ENCODE data around the gene RTP2. TPM values are rescaled to one million over a fixed set of nuclear protein-coding genes. Genes with fewer than 3 reads are reported as not detected.

RTP2 gene
- total RNA-seq, 1 donor from 2014 or later = not detected

GRCh38 chr3:187746442-187747281, 44.3 kb upstream of the RTP2 start:
- no peaks in the 10 kb centered on the region for H3K27me3 Mint-ChIP-seq (ENCODE audit: low read depth)
- H3K27ac Mint-ChIP-seq (ENCODE audit: unreplicated experiment) = peak overlapping the region; percentile 100
- no peaks in the 10 kb centered on the region for H3K9me3 Mint-ChIP-seq (ENCODE audit: low read depth)
- peak overlapping the region; percentile 87 for H3K4me3 Mint-ChIP-seq (ENCODE audit: unreplicated experiment)
- H3K36me3 Mint-ChIP-seq (ENCODE audit: low read depth) = no peaks in the 10 kb centered on the region
- no peak for TF ChIP-seq CTCF (IDR thresholded peaks at IDR 0.05)
- peaks cover 64% of the 10 kb centered on the region for H3K4me1 Mint-ChIP-seq (ENCODE audit: low read depth)
- no peak for DNase-seq (ENCODE audit: low spot score)

GRCh38 chr3:187746059-187746441, 43.7 kb upstream of the RTP2 start:
- DNase-seq (ENCODE audit: low spot score) = no peak
- Mint-ChIP-seq H3K36me3 (ENCODE audit: low read depth) (no peaks in the 10 kb centered on the region), H3K27ac (ENCODE audit: unreplicated experiment) (peak overlapping the region; percentile 100), H3K4me1 (ENCODE audit: low read depth) (peaks cover 70% of the 10 kb centered on the region), H3K9me3 (ENCODE audit: low read depth) (no peaks in the 10 kb centered on the region), H3K4me3 (ENCODE audit: unreplicated experiment) (peak overlapping the region; percentile 87), H3K27me3 (ENCODE audit: low read depth) (no peaks in the 10 kb centered on the region)
- TF ChIP-seq CTCF (IDR thresholded peaks at IDR 0.05) = no peak

GRCh38 chr3:187745201-187746058, 43.1 kb upstream of the RTP2 start, which contains the start of gene BCL6:
BCL6 (minus strand) TSS chr3:187745468; CDS start chr3:187733693, 11,775 bp downstream.
- Mint-ChIP-seq H3K4me1 (ENCODE audit: low read depth) (peaks cover 70% of the 10 kb centered on the region), H3K27ac (ENCODE audit: unreplicated experiment) (peak within 1 kb of the TSS; percentile 100), H3K27me3 (ENCODE audit: low read depth) (no peaks in the 10 kb centered on the region), H3K4me3 (ENCODE audit: unreplicated experiment) (peak within 1 kb of the TSS; percentile 87), H3K9me3 (ENCODE audit: low read depth) (no peaks in the 10 kb centered on the region), H3K36me3 (ENCODE audit: low read depth) (no peaks in the 10 kb centered on the region)
- peak; percentile 20 for TF ChIP-seq CTCF (IDR thresholded peaks at IDR 0.05)
- peak; percentile 93 for DNase-seq (ENCODE audit: low spot score)

GRCh38 chr3:187744169-187745151, 42.1 kb upstream of the RTP2 start:
- TF ChIP-seq CTCF (IDR thresholded peaks at IDR 0.05) = no peak
- no peak for DNase-seq (ENCODE audit: low spot score)
- no peaks in the 10 kb centered on the region for H3K9me3 Mint-ChIP-seq (ENCODE audit: low read depth)
- peak overlapping the region; percentile 87 for H3K4me3 Mint-ChIP-seq (ENCODE audit: unreplicated experiment)
- no peaks in the 10 kb centered on the region for H3K27me3 Mint-ChIP-seq (ENCODE audit: low read depth)
- no peaks in the 10 kb centered on the region for H3K36me3 Mint-ChIP-seq (ENCODE audit: low read depth)
- peaks cover 70% of the 10 kb centered on the region for H3K4me1 Mint-ChIP-seq (ENCODE audit: low read depth)
- H3K27ac Mint-ChIP-seq (ENCODE audit: unreplicated experiment) = peak overlapping the region; percentile 100
